Mesenchymal stem cell (in vitro differentiated cells and primary cell): Measurements from ENCODE around the gene CYTH4.
A peak's percentile ranks its signal among the peaks of the same experiment; 100 is the strongest.

Experiments
- DNase-seq: peaks from one replicate; pipeline ENCODE4 v3.0.0-alpha.2; 2013
- H2AFZ ChIP-seq: one replicate; pipeline ENCODE4 v1.6.1; 2013; ENCODE audit warnings: low read depth, mild to moderate bottlenecking, control low read depth, inconsistent platforms, low read length, moderate library complexity
- H2AK5ac ChIP-seq: 2 replicates; pipeline ENCODE4 v1.6.1; 2013; ENCODE audit warnings: low read length, moderate library complexity, mild to moderate bottlenecking, inconsistent platforms; ENCODE audit not compliant: severe bottlenecking
- H2BK120ac ChIP-seq: one replicate; pipeline ENCODE4 v1.6.1; 2013; ENCODE audit warnings: low read depth, mild to moderate bottlenecking, inconsistent platforms, low read length, moderate library complexity
- H2BK12ac ChIP-seq, 2 experiments: one replicate each; pipeline ENCODE4 v1.6.1; 2013; ENCODE audit warnings: inconsistent platforms in 2 of 2, low read length in 2 of 2, mild to moderate bottlenecking in 2 of 2, moderate library complexity in 2 of 2, control low read depth in 1 of 2
- H2BK15ac ChIP-seq: one replicate; pipeline ENCODE4 v1.6.1; 2013; ENCODE audit warnings: mild to moderate bottlenecking, low read depth, inconsistent platforms; ENCODE audit not compliant: poor library complexity, severe bottlenecking
- H2BK5ac ChIP-seq: 2 replicates; pipeline ENCODE4 v1.6.1; 2013; ENCODE audit warnings: low read depth, mild to moderate bottlenecking, low read length, control low read depth, inconsistent platforms; ENCODE audit not compliant: poor library complexity, severe bottlenecking
- H3K14ac ChIP-seq, 2 experiments: one replicate each; pipeline ENCODE4 v1.6.1; 2013; ENCODE audit warnings: inconsistent platforms in 2 of 2, low read length in 2 of 2, control low read depth in 1 of 2, mild to moderate bottlenecking in 1 of 2, moderate library complexity in 1 of 2
- H3K18ac ChIP-seq, 2 experiments: one replicate each; pipeline ENCODE4 v1.6.1; 2013; ENCODE audit warnings: inconsistent platforms in 2 of 2, low read length in 2 of 2, control low read depth in 1 of 2, low read depth in 1 of 2, mild to moderate bottlenecking in 1 of 2
- H3K23ac ChIP-seq, 2 experiments: one replicate each; pipeline ENCODE4 v1.6.1; 2013; ENCODE audit warnings: inconsistent platforms in 2 of 2, low read length in 2 of 2, mild to moderate bottlenecking in 2 of 2, moderate library complexity in 2 of 2, control low read depth in 1 of 2
- H3K27ac ChIP-seq: 2 replicates; pipeline ENCODE4 v1.5.1; 2013; ENCODE audit warnings: mild to moderate bottlenecking, moderate library complexity, low read length, control low read depth, inconsistent platforms; ENCODE audit not compliant: poor library complexity, severe bottlenecking
- H3K27me3 ChIP-seq, 2 experiments: 2 replicates each; pipeline versions ENCODE4 v1.6.1 to v1.7.0; 2013; ENCODE audit warnings: low read length in 2 of 2, mild to moderate bottlenecking in 2 of 2, moderate library complexity in 2 of 2, control low read depth in 1 of 2, inconsistent platforms in 1 of 2; ENCODE audit not compliant: control insufficient read depth in 1 of 2, insufficient read depth in 1 of 2
- H3K36me3 ChIP-seq, 2 experiments: 2 replicates each; pipeline versions ENCODE4 v1.6.1 to v1.7.0; 2013; ENCODE audit warnings: low read length in 2 of 2, control low read depth in 1 of 2, inconsistent platforms in 1 of 2, low read depth in 1 of 2, mild to moderate bottlenecking in 1 of 2; ENCODE audit not compliant: insufficient read depth in 2 of 2, control insufficient read depth in 1 of 2
- H3K4ac ChIP-seq, 2 experiments: one replicate each; pipeline ENCODE4 v1.6.1; 2013; ENCODE audit warnings: inconsistent platforms in 2 of 2, low read length in 2 of 2, mild to moderate bottlenecking in 2 of 2, moderate library complexity in 2 of 2, control low read depth in 1 of 2, low read depth in 1 of 2
- H3K4me1 ChIP-seq: 2 replicates; pipeline ENCODE4 v1.6.1; 2013; ENCODE audit warnings: low read depth, low read length, control low read depth; ENCODE audit not compliant: control insufficient read depth, insufficient read depth
- H3K4me2 ChIP-seq: 2 replicates; pipeline ENCODE4 v1.6.1; 2013; ENCODE audit warnings: low read length, mild to moderate bottlenecking, inconsistent platforms; ENCODE audit not compliant: poor library complexity, severe bottlenecking
- H3K4me3 ChIP-seq, 2 experiments: 2 replicates each; pipeline versions ENCODE4 v1.5.1 to v1.7.0; 2013; ENCODE audit warnings: low read length in 2 of 2, mild to moderate bottlenecking in 2 of 2, control low read depth in 1 of 2, low read depth in 1 of 2; ENCODE audit not compliant: insufficient read depth in 1 of 2
- H3K79me1 ChIP-seq: replicated peaks from 2 replicates; pipeline ENCODE4 v1.6.1; 2013; ENCODE audit warnings: mild to moderate bottlenecking, control low read depth, low read length, inconsistent platforms; ENCODE audit not compliant: poor library complexity, severe bottlenecking
- H3K9ac ChIP-seq: 2 replicates; pipeline ENCODE4 v1.7.0; 2013; ENCODE audit warnings: mild to moderate bottlenecking, low read length, moderate library complexity
- H3K9me3 ChIP-seq: 2 replicates; pipeline ENCODE4 v1.7.0; 2013; ENCODE audit warnings: mild to moderate bottlenecking, low read length; ENCODE audit not compliant: control insufficient read depth
- H4K8ac ChIP-seq: one replicate; pipeline ENCODE4 v1.6.1; 2013; ENCODE audit warnings: inconsistent platforms, mild to moderate bottlenecking, low read length, moderate library complexity
- H4K91ac ChIP-seq: one replicate; pipeline ENCODE4 v1.6.1; 2013; ENCODE audit warnings: mild to moderate bottlenecking, low read length, inconsistent platforms
- WGBS: methylation state at CpG from one replicate; pipeline ENCODE4 v1.1.7; 2013; ENCODE audit warnings: mixed read lengths; 5-methylcytosine and 5-hydroxymethylcytosine counted together

CYTH4 gene

DNA sequence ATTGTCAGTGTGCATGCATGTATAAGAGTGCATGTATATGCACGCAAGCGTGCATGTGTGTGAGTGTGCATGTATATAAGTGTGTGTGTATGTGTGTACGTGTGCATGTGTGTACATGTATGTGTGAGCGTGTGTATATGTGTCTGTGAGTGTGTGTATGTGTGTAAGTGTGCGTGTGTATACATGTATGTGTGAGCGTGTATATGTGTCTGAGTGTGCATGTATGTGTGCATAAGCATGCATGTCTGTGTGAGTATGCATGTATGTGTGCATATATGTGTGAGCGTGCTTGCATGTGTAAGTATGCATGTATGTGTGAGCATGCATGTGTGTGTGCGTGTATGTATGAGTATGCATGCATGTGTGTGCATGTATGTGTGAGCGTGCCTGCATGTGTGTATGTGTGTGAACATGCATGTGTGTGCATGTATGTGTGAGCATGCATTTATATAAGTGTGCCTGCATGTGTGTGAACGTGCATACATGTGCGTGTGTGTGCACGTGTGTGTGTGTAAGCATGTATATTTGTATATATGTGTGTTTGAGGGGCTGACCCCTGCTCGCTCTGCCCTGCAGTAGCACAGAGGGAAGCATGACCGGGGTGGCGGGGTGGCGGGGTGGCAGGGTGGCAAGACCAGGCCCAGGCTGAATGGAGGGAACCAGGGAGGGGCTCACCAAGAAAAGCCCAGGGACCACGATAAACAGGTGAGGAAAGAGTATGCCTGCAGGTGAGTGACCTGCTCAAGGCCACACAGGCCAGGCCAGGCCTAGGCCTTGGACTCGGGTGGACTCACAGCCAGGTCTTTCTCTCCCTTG lies 26.3 kb downstream of the CYTH4 start:
- Histone ChIP-seq H3K27ac (peak overlapping the region; percentile 94), H2BK5ac (no peak overlapping the region), H3K9ac (peak overlapping the region; percentile 77), H3K14ac (peak overlapping the region in 1 of 2 experiments; percentile 99), H2BK15ac (peak overlapping the region; percentile 82), H3K4ac (peak overlapping the region; percentile 96 to 97), H3K4me1 (peaks cover 62% of the 10 kb centered on the region), H3K4me3 (no peak overlapping the region), H3K27me3 (peaks cover 0 to 3% of the 10 kb centered on the region in 2 experiments), H3K4me2 (no peak overlapping the region), H3K23ac (peak overlapping the region in 1 of 2 experiments; percentile 94), H2BK12ac (peak overlapping the region; percentile 42 to 100), H4K8ac (peak overlapping the region; percentile 98), H2BK120ac (peak overlapping the region; percentile 86), H3K9me3 (no peaks in the 10 kb centered on the region), H4K91ac (peak overlapping the region; percentile 98), H2AFZ (no peak overlapping the region), H2AK5ac (peak overlapping the region; percentile 32), H3K18ac (peak overlapping the region; percentile 63 to 100), H3K79me1 (no peaks in the 10 kb centered on the region), H3K36me3 (no peaks in the 10 kb centered on the region)
- 90% methylated on average over 18 of the region's 18 CpGs for WGBS
- DNase-seq: no peak

DNA sequence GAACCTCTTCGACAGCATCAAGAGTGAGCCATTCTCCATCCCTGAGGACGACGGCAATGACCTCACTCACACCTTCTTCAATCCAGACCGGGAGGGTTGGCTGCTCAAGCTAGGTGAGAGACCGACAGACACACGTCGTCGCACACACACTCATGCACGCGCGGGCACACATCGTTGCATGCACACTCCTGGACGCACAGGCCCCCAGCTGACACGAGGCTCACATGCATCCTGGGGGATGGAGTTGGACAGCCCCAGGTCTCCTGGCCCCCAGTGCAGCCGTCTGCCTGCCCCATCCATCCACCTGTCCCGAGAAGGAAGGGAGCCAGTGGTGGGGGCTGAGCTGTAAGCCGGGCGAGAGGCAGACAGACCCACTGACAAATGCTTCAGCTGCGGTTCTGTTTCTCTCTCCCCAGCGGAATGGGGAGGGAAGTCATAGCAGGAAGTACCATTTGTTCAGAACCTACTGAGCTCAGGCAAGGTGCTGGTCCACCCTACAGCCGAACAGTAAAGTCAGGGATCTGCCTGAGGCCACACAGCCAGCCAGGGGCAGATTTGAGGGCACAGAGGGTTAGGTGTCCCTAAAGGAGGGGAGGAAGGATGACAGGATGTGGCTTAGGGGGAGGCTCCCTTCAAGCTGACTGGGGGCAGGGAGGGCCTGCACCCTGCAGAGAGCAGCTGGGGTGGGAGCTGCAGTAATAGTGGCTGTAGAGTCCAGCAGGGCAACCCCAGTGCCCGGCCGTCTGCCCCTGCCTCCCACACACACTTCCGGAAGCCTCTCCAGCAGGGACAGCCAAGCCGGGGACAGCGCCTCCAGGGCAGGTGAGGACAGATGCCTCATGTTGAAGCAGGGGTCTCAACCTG lies 27.1 kb downstream of the CYTH4 start:
- WGBS: 66% methylated on average over 26 of the region's 26 CpGs
- H3K14ac ChIP-seq: peak overlapping the region in 1 of 2 experiments; percentile 99
- H3K27me3 ChIP-seq: peaks cover 0 to 3% of the 10 kb centered on the region in 2 experiments

DNA sequence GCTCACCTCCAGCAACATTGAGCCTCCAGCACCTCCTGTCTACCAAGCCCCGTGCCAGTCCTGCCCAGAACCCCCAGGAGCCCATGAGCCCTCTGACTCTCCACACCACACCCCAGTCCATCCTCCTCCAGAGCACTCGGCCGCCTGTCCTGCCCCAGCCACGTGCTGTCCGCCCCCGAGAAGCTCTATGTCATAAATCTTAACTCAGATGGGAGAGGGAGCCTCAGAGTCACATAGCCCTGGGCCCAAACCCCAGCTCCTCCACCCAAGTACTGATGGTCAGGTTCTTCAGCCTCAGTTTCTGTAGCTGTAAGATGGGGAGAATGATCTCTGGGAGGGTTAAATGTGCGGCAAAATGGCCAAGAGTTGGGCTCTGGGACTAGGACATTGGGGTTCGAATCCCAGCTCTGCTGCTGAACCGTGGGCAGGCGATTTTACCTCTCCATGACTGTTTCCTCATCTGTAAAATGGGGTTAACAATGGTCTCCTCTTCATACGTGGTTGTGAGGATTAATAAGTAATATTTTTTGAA lies 27.8 kb downstream of the CYTH4 start:
- Histone ChIP-seq H3K4ac (peak overlapping the region; percentile 96 to 97), H3K27ac (peak overlapping the region; percentile 37), H3K36me3 (no peaks in the 10 kb centered on the region), H2BK12ac (peak overlapping the region; percentile 42 to 100), H3K9ac (no peak overlapping the region), H3K27me3 (peaks cover 0 to 3% of the 10 kb centered on the region in 2 experiments), H3K23ac (no peak overlapping the region), H3K4me2 (no peak overlapping the region), H2BK120ac (peak overlapping the region; percentile 86), H2BK5ac (no peak overlapping the region), H3K14ac (no peak overlapping the region), H4K8ac (peak overlapping the region; percentile 94), H3K4me3 (no peak overlapping the region), H3K79me1 (no peaks in the 10 kb centered on the region), H3K9me3 (no peaks in the 10 kb centered on the region), H3K18ac (peak overlapping the region; percentile 63 to 100), H4K91ac (peak overlapping the region; percentile 98), H2BK15ac (peak overlapping the region; percentile 82), H2AK5ac (peak overlapping the region; percentile 51), H2AFZ (no peak overlapping the region), H3K4me1 (peaks cover 63% of the 10 kb centered on the region)
- WGBS: 51% methylated on average over 11 of the region's 11 CpGs
- no peak for DNase-seq

More for the DNA sequence above, 27.1 kb downstream of the CYTH4 start:
- peak overlapping the region; percentile 42 to 100 for H2BK12ac ChIP-seq
- H3K9me3 ChIP-seq: no peaks in the 10 kb centered on the region
- no peak overlapping the region for H3K4me2 ChIP-seq
- peak overlapping the region; percentile 94 for H4K8ac ChIP-seq
- H3K4me1 ChIP-seq: peaks cover 62% of the 10 kb centered on the region
- H3K4me3 ChIP-seq: no peak overlapping the region
- H3K9ac ChIP-seq: no peak overlapping the region
- H3K79me1 ChIP-seq: no peaks in the 10 kb centered on the region
- peak overlapping the region; percentile 37 for H3K27ac ChIP-seq
- H2BK5ac ChIP-seq: no peak overlapping the region
- H3K36me3 ChIP-seq: no peaks in the 10 kb centered on the region
- peak overlapping the region; percentile 98 for H4K91ac ChIP-seq
- H3K23ac ChIP-seq: no peak overlapping the region
- H3K18ac ChIP-seq: peak overlapping the region; percentile 63 to 100
- DNase-seq: peak; percentile 35
- H2AFZ ChIP-seq: no peak overlapping the region
- H2BK15ac ChIP-seq: peak overlapping the region; percentile 82
- H2BK120ac ChIP-seq: peak overlapping the region; percentile 86
- H2AK5ac ChIP-seq: peak overlapping the region; percentile 11
- H3K4ac ChIP-seq: peak overlapping the region; percentile 96 to 97
